Thoracic aorta (tissue), 2 donors: ENCODE results near the gene TNS3. TPM values are rescaled to one million over a fixed set of nuclear protein-coding genes. Genes with fewer than 3 reads are reported as not detected.

Experiments used
- ATAC-seq: fragments of 150-250 bp; one replicate; pipeline ENCODE4 v1.8.0; 2017; ENCODE audit warnings: low read depth; ENCODE audit not compliant: insufficient number of reproducible peaks, low FRiP score
- DNase-seq: peaks from one replicate; pipeline ENCODE4 v3.0.0-alpha.2; 2020; ENCODE audit warnings: low spot score
- H3K27ac ChIP-seq, 2 donors: fragments of 200-600 bp; sonication (generic); 1 replicate in 1 of 2; 2 replicates in 1 of 2; pipeline ENCODE4 v1.5.1; 2016; ENCODE audit warnings: mild to moderate bottlenecking in 2 of 2, moderate library complexity in 2 of 2
- H3K27me3 ChIP-seq: fragments of 200-600 bp; sonication (generic); replicated peaks from 2 replicates; pipeline ENCODE4 v1.6.0; 2016; ENCODE audit warnings: mild to moderate bottlenecking; ENCODE audit not compliant: insufficient read depth
- H3K36me3 ChIP-seq: fragments of 200-600 bp; sonication (generic); one replicate; pipeline ENCODE4 v1.5.1; 2016
- H3K4me1 ChIP-seq, 2 donors: fragments of 200-600 bp; sonication (generic); 1 replicate in 1 of 2; 2 replicates in 1 of 2; pipeline versions ENCODE4 v1.5.1 to v1.6.0; 2016; ENCODE audit warnings: low read depth in 2 of 2, mild to moderate bottlenecking in 1 of 2; ENCODE audit not compliant: control insufficient read depth in 1 of 2
- H3K4me3 ChIP-seq: fragments of 200-600 bp; sonication (generic); 2 replicates; pipeline ENCODE4 v1.5.1; 2016; ENCODE audit warnings: mild to moderate bottlenecking
- H3K9me3 ChIP-seq: fragments of 200-600 bp; sonication (generic); 2 replicates; pipeline ENCODE4 v1.5.1; 2016
- CTCF ChIP-seq: fragments of 200-600 bp; sonication (generic); IDR thresholded peaks from one replicate; pipeline ENCODE4 v1.5.1; 2019; ENCODE audit warnings: antibody characterized with exemption
- total RNA-seq, 2 donors: library from RNA; depleted of rRNA; stranded (reverse); fragments of >200 nt; gene quantifications; one replicate each; pipeline versions ENCODE4 v1.1.0 to v1.2.3, GENCODE V29; 2016

TNS3 gene
- total RNA-seq, 2 donors from 2014 or later = 138 to 151 TPM

- Histone ChIP-seq H3K27me3 (no peaks in the 10 kb centered on the region), H3K27ac (no peak overlapping the region), H3K9me3 (no peaks in the 10 kb centered on the region), H3K4me1 (peaks cover 24 to 30% of the 10 kb centered on the region in 2 donors), H3K36me3 (peaks cover 13% of the 10 kb centered on the region), H3K4me3 (no peak overlapping the region)
- TF ChIP-seq CTCF = no peak
- DNase-seq (no peak), ATAC-seq (no peak)
These were observed 258.0 kb downstream of the TNS3 start for GRCh38 chr7:47323904-47324303.

GRCh38 chr7:47322731-47323130 is 259.2 kb downstream of the TNS3 start:
- Histone ChIP-seq H3K9me3 (no peaks in the 10 kb centered on the region), H3K27me3 (no peaks in the 10 kb centered on the region), H3K27ac (no peak overlapping the region), H3K4me3 (no peak overlapping the region), H3K36me3 (peaks cover 13% of the 10 kb centered on the region), H3K4me1 (peaks cover 15 to 19% of the 10 kb centered on the region in 2 donors)
- no peak for ATAC-seq
- no peak for TF ChIP-seq CTCF
- DNase-seq = no peak

- no peak for ATAC-seq
- no peaks in the 10 kb centered on the region for H3K9me3 ChIP-seq
- H3K36me3 ChIP-seq = peaks cover 13% of the 10 kb centered on the region
- no peak for TF ChIP-seq CTCF
- peaks cover 7 to 12% of the 10 kb centered on the region in 2 donors for H3K4me1 ChIP-seq
- H3K27ac ChIP-seq = no peak overlapping the region
- DNase-seq = no peak
- H3K4me3 ChIP-seq = no peak overlapping the region
- H3K27me3 ChIP-seq = no peaks in the 10 kb centered on the region
These were observed 261.6 kb downstream of the TNS3 start for GRCh38 chr7:47320296-47320695.

- H3K27ac ChIP-seq = no peak overlapping the region
- DNase-seq = no peak
These were observed 263.3 kb downstream of the TNS3 start for GRCh38 chr7:47318395-47319182.

GRCh38 chr7:47317487-47317886 is 264.4 kb downstream of the TNS3 start:
- no peak for TF ChIP-seq CTCF
- ATAC-seq = no peak
- no peak overlapping the region for H3K27ac ChIP-seq

More at GRCh38 chr7:47318395-47319182, 263.3 kb downstream of the TNS3 start:
- Histone ChIP-seq H3K27me3 (no peaks in the 10 kb centered on the region), H3K4me1 (peaks cover 21 to 29% of the 10 kb centered on the region in 2 donors), H3K36me3 (peaks cover 13% of the 10 kb centered on the region), H3K9me3 (no peaks in the 10 kb centered on the region), H3K4me3 (no peak overlapping the region)
- TF ChIP-seq CTCF = no peak
- ATAC-seq = no peak

More at GRCh38 chr7:47317487-47317886, 264.4 kb downstream of the TNS3 start:
- peaks cover 21 to 32% of the 10 kb centered on the region in 2 donors for H3K4me1 ChIP-seq
- DNase-seq = no peak
- H3K36me3 ChIP-seq = peaks cover 13% of the 10 kb centered on the region
- no peaks in the 10 kb centered on the region for H3K9me3 ChIP-seq
- H3K4me3 ChIP-seq = no peak overlapping the region
- H3K27me3 ChIP-seq = no peaks in the 10 kb centered on the region
